GM18861 (cell line): ENCODE measurements around the gene FBXL17.

Experiments
- ATAC-seq: cut with Tn5 transposase; IDR thresholded peaks from one replicate; pipeline ENCODE4 v1.9.1; 2021; ENCODE audit not compliant: unreplicated experiment

FBXL17 gene

GRCh38 chr5:107959573-107960279 lies 422.2 kb downstream of the FBXL17 start:
- ATAC-seq, result no peak

GRCh38 chr5:107958861-107959260 lies 423.0 kb downstream of the FBXL17 start:
- no peak for ATAC-seq

- ATAC-seq, result no peak
These were observed 423.5 kb downstream of the FBXL17 start for GRCh38 chr5:107958432-107958831.

GRCh38 chr5:107957051-107957450 lies 424.8 kb downstream of the FBXL17 start:
- no peak for ATAC-seq

GRCh38 chr5:107955321-107955720 lies 426.6 kb downstream of the FBXL17 start:
- no peak for ATAC-seq

GRCh38 chr5:107954254-107954653 lies 427.6 kb downstream of the FBXL17 start:
- no peak for ATAC-seq

GRCh38 chr5:107952450-107952849 lies 429.4 kb downstream of the FBXL17 start:
- no peak for ATAC-seq

- ATAC-seq, result no peak
These were observed 430.6 kb downstream of the FBXL17 start for GRCh38 chr5:107951309-107951708.

- ATAC-seq, result no peak
These were observed 431.1 kb downstream of the FBXL17 start for GRCh38 chr5:107950776-107951175.

- ATAC-seq, result no peak
These were observed 432.1 kb downstream of the FBXL17 start for GRCh38 chr5:107949688-107950341.

GRCh38 chr5:107948377-107948776 lies 433.5 kb downstream of the FBXL17 start:
- no peak for ATAC-seq

GRCh38 chr5:107945061-107945460 lies 436.8 kb downstream of the FBXL17 start:
- no peak for ATAC-seq

- ATAC-seq, result no peak
These were observed 438.0 kb downstream of the FBXL17 start for GRCh38 chr5:107943923-107944322.

- no peak for ATAC-seq
These were observed 440.9 kb downstream of the FBXL17 start for GRCh38 chr5:107941036-107941435.

GRCh38 chr5:107937651-107938355 lies 444.1 kb downstream of the FBXL17 start:
- no peak for ATAC-seq

- ATAC-seq, result no peak
These were observed 444.7 kb downstream of the FBXL17 start for GRCh38 chr5:107937204-107937603.

GRCh38 chr5:107936515-107936914 lies 445.4 kb downstream of the FBXL17 start:
- ATAC-seq, result no peak

- ATAC-seq, result no peak
These were observed 446.3 kb downstream of the FBXL17 start for GRCh38 chr5:107935645-107936044.

- ATAC-seq, result no peak
These were observed 448.6 kb downstream of the FBXL17 start for GRCh38 chr5:107933326-107933725.

GRCh38 chr5:107930891-107931290 lies 451.0 kb downstream of the FBXL17 start:
- no peak for ATAC-seq

GRCh38 chr5:107930092-107930491 lies 451.8 kb downstream of the FBXL17 start:
- no peak for ATAC-seq

- ATAC-seq, result no peak
These were observed 452.8 kb downstream of the FBXL17 start for GRCh38 chr5:107929080-107929479.
